HG03025 (cell line): ENCODE data around the gene SASH3.

Experiments used
- ATAC-seq: cut with Tn5 transposase; IDR thresholded peaks from one replicate; pipeline ENCODE4 v1.9.1; 2021; ENCODE audit warnings: mild to moderate bottlenecking, moderate library complexity; ENCODE audit not compliant: unreplicated experiment, low FRiP score

Gene SASH3

DNA sequence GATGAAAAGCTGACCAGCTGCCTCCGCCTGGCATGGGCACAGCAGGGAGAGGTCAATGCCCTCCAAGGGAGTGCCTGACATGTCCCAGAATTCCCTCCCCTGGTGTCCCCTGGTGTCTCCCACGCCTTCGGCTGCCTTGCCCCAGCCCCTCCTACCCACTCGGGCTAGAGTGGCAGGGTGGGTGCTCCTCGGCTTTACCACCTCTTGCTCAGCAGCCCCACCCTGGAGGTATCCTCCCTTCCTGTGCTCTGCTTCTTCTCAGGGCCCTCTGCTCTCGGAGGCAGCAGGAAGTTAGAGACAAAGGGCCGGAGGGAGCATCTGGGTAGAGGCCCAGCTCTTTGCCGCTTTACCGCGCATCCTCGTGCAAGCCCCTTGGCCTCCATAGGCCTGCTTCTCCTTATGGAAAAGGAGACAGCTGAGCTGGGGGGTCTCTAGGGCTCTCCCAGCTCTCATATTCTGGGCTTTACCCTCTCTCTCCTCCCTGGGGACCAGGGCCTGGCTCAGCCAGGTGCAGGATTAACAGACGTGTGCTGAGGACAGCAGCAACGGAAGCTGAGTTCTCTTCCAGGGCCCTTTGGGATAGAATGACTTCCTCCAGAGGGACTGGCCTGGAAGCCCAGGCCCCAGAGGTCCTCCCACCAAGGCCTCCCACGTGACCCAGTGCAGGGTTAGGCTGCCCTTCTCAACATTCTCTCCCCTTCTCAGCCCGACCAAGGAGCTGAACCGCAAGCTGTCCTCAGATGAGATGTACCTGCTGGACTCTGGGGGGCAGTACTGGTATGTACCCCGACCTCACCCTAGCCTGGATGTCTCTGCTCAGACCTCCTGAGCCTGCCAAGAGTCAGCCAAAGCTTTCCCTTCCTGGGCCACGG, 23.7 kb upstream of the SASH3 start:
- ATAC-seq: no peak

DNA sequence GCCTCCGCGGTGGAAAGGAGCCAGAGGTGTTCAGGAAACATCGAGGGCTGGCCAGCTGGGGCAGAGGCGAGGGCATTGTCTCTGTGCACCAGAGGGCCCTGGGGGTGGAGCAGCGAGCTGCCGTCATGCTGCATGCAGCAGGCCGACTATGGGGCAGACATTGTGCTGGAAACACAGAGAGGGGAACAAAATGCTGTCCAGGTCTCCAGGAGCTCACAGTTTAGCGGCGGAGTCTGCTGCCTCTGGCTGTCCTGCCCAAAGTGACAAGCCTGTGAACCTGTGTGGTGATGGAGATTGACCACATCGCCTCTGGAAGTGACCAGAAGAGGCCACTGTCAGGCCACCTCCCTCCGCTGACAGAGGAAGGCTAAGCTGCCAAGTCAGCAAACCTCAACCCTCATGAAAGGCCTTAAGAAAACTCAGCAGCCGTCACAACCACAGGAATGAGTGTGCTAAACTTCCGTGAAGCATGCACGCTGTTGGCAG, 20.1 kb upstream of the SASH3 start:
- no peak for ATAC-seq

DNA sequence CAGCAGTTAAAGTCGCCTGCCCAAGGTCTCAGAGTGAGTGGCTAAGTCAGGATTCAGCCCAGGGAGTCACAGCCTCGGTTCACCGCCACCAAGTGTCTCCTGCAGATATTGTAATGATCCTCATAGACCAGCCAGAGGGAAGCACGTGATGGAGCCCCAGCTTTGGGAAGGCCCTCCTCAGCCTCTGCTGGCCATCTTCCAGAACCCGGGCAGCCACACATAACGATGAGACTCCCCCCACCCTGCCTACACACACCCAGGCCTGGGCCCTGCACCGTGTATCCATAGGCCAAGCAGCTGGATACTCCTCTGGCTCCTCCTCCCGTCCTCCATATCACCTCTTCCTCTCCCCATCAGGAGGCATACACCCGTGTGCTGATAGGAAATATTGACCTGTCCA, 19.6 kb upstream of the SASH3 start:
- no peak for ATAC-seq

DNA sequence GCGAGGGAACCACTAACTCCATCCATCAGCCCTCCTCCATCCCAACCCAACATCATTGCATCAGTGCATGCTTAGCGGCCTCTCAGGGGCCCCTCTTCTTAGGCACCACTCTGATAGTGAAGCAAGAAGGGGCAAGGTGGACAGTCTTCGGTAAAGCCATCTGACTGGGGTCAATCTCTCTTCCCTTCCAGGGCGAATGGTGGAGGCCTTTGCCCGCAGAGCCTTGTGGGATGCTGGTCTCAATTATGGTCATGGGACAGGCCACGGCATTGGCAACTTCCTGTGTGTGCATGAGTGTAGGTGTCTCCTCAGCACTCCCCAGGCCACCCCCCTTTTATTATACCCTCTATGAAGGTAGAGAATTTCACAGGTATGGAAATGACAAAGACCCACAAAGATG, 18.8 kb upstream of the SASH3 start:
- no peak for ATAC-seq

DNA sequence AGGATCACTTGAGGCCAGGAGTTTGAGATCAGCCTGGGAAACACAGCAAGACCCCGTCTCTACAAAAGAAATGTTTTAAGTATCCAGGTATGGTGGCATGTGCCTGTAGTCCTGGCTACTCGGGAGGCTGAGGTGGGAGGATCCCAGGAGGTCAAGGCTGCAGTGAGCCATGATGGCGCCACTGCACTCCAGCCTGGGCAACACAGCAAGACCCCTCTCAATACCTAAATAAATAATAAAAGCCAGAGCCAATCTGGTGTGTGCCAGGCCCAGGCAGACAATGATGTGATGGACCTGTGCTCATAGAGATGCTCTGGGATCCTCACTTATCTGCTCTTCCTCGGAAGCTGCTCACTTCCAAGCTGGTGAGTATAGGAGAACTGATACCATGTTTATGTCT, 18.2 kb upstream of the SASH3 start:
- ATAC-seq: no peak

DNA sequence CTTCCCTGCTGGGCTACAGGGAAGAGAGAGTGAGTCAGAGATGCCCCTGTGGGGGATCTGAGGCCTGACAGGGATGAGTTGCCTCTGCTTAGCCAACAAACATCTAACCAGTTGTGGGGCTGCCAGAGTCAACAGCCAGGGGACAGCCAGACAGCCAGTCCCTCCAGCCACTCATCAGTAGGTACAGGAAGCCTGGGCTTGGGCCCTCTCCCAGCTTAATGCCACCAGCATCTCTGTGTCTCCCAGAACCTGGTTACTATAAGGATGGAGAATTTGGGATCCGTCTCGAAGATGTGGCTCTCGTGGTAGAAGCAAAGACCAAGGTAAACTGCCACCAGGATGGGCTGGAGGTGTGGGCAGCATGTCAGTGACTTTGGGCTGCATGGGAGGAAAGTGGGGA, 17.3 kb upstream of the SASH3 start:
- ATAC-seq: no peak

DNA sequence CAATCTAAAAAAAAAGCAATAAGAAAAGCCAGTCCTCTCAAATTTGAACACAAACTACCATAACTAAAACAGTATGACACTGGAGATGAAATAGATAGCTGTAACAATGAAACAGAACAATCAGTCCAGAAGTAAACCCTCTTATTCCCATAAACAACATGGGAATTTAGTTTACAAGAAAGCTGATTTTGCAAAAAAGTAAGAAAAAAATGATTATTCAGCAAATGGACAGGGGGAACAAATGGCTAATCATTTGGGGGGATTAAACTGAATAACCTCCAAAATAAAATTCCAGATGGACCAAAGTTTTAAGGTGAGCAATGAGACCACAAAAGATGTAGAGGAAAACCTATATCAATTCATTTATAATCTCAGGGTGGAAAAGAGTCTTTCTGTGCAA, 16.1 kb upstream of the SASH3 start:
- no peak for ATAC-seq

DNA sequence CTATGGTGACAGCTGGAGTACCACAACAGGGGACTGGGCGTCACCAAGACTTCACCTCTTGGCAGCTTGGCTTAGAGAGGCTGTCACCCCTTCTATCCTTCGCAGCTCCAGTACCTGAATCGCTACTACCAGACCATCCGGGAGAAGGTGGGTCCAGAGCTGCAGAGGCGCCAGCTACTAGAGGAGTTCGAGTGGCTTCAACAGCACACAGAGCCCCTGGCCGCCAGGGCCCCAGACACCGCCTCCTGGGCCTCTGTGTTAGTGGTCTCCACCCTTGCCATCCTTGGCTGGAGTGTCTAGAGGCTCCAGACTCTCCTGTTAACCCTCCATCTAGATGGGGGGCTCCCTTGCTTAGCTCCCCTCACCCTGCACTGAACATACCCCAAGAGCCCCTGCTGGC, 11.6 kb upstream of the SASH3 start:
- no peak for ATAC-seq

GRCh38 chrX:129768586-129769466, 10.9 kb upstream of the SASH3 start:
- ATAC-seq: no peak

DNA sequence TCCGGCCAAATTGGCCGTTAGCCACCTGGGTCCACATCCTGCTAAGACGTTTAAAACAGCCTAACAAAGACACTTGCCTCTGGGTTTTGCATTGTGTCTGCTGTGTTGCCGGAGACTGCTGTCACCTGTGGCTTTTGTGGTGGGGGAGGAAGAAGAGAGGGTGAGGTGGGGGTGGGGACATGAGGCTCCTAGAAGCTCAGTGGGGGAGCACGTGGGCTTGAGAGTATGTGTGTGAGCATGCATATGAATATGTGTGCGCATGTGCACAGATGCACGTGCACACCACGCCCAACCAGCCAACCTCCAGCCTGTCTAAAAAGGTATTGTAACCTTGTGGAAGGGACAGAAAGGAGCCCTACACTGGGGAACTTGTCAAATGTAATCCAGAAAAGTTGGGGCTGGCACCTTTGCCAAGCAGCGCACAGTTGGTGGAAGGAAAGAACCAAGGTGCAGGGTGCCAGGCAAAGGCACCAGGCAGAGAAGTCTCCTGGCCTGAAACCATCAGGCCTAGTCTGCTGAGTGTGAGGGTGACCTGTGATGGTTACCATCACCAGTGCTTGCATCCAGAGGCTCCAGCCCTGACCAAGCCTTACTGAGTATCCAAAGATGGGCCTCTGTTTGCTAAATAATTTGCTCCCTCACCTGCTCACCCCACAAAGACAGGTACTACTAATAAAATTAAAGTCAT, 10.1 kb upstream of the SASH3 start:
- ATAC-seq: peak; percentile 36

DNA sequence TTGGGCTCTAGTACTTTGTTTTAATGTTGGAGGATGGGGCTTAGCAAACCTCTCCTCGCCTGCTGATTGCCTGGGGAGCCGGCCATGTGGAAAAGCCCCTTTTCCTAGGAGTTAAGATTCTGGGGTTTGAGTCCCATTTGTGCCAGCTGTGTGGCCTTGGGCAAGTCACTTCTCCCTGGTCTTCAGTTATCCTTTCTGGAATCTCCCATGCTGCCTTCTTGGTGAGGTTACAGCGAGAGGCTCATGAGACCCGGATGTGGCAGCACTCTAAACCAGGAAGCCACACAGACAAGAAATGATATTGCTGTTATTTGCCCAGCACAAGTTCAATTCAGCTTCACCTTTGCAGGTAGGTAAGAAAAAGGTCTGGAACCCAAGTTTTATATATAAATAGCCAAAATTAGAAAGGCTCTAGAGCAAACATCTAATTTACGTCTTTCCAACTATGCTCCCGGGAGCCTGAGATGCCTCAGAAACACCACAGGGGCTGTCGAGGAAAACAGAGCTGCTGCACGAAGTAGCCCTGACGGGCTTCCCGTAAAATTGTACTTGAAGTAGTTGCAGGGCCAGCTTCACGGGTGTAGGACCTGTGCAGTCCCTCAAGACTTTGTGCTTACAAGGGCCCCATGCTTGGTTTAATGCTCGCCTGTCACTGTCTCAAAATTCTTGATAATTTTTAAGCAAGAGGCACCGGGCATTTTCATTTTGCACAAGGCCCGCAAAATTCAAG, 8.3 kb upstream of the SASH3 start:
- no peak for ATAC-seq

GRCh38 chrX:129772796-129773431, 6.8 kb upstream of the SASH3 start:
- ATAC-seq: peak; percentile 72

- ATAC-seq: no peak
Observed at GRCh38 chrX:129773649-129774458, 5.9 kb upstream of the SASH3 start.

GRCh38 chrX:129777218-129778030, 2.3 kb upstream of the SASH3 start:
- ATAC-seq: no peak

DNA sequence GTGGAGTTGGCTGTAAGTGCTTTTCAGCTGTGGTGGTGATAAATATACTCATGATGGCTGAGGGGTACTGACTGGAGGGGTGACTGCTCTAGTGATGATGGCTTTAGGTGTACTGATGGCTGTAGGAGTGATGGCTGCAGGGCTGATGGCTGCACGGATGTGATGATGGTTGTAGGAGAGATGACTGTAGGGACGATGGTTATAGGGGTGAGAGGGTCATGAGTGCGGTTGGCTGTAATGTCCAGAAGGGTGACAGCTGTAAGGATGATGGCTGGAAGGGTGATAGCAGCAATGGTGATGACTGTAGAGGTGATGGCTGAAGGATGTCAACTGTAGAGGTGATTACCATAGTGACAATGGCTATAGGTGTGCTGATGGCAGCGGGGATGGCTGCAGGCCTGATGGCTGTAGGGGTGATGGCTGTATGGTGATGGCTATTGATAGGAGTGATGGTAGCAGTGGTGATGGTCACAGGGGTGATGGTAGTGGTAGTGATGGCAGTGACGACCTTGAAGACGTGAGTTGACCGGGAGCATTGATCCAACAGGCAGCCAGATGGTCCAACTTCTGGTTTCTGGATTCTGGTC, 570 bp upstream of the SASH3 start:
- ATAC-seq: no peak

DNA sequence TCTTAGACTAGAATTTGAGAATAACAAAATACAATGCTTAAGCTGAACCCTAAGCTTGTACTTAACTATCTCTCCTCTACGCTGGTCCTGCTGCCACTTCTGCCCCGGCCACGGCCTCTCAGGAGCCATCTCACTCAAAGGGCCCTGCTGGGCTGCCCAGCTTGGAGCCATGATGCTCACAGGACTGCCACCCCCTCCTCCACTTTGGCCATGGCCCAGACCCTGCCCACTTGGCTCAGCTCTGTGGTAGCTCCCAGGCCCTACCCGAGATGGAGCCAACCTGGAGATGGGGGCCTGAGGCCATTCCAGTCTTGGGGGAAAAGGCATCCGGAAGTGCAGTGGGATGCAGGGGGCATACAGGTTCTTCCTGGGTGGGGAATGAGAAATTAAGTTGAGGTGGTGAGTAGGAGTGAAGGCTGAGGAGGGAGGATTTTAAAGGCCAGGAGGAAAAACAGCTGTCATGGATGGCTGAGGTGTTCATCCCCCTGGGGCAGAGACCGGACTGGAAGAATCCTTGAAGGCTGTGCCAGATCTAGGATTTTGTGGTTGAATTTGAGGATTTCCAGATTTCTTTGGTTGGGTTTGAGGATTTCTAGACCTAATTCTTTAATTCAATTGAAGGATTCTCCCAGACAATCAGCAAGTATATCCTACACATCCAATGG, 824 bp downstream of the SASH3 start:
- no peak for ATAC-seq

GRCh38 chrX:129781134-129781672, 1.5 kb downstream of the SASH3 start:
- peak; percentile 66 for ATAC-seq
